Coronary artery (tissue), 2 donors: ENCODE measurements around the gene LMO1.
A peak's percentile ranks its signal among the peaks of the same experiment; 100 is the strongest.

Experiments
- DNase-seq: peaks from one replicate; pipeline ENCODE4 v3.0.0-alpha.2; 2017; ENCODE audit warnings: low spot score
- H3K27ac ChIP-seq, 2 donors: fragments of 200-600 bp; sonication (generic); one replicate each; pipeline ENCODE4 v1.5.1; 2016 to 2019
- H3K4me3 ChIP-seq: fragments of 200-600 bp; sonication (generic); 2 replicates; pipeline ENCODE4 v1.5.1; 2016; ENCODE audit warnings: mild to moderate bottlenecking, moderate library complexity
- CTCF ChIP-seq: fragments of 200-600 bp; sonication (generic); IDR thresholded peaks from one replicate; pipeline ENCODE4 v1.5.1; 2019; ENCODE audit warnings: antibody characterized with exemption

The LMO1 gene

GRCh38 chr11:8301622-8302021, 37.9 kb upstream of the LMO1 start:
- Histone ChIP-seq H3K4me3 (no peak overlapping the region), H3K27ac (no peak overlapping the region)
- TF ChIP-seq CTCF = no peak
- DNase-seq = no peak

- peak; percentile 35 for DNase-seq
- Histone ChIP-seq H3K27ac (no peak overlapping the region), H3K4me3 (no peak overlapping the region)
- TF ChIP-seq CTCF = no peak
These were observed 35.4 kb upstream of the LMO1 start for GRCh38 chr11:8298801-8299786.

- no peak overlapping the region for H3K27ac ChIP-seq
- no peak for TF ChIP-seq CTCF
- DNase-seq = peak; percentile 50
- no peak overlapping the region for H3K4me3 ChIP-seq
These were observed 34.2 kb upstream of the LMO1 start for GRCh38 chr11:8297781-8298440.

DNA sequence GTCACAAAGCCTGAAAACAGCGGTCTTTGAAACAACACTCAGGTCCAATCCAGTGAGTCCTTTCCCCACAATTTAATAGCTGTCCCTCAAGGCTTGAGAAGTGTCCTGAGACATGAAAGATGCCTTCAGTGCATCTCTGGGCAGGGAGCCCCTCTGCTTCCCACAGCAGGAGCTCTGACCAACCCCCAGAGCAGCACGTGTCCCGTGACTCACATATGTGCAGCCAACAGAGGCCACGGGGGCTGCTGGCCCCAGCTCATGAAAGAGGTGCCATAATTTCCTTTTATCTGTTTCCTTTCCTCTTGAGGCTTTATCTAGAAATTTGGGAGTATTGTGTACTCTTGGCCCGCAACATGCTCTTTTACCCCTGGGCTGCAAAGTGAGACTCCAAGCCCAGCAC, 33.2 kb upstream of the LMO1 start:
- Histone ChIP-seq H3K27ac (no peak overlapping the region), H3K4me3 (no peak overlapping the region)
- peak; percentile 2 for DNase-seq
- no peak for TF ChIP-seq CTCF

- Histone ChIP-seq H3K4me3 (no peak overlapping the region), H3K27ac (no peak overlapping the region)
- TF ChIP-seq CTCF = no peak
- DNase-seq = no peak
These were observed 32.5 kb upstream of the LMO1 start for GRCh38 chr11:8296038-8296649.

- peak; percentile 38 for DNase-seq
- no peak for TF ChIP-seq CTCF
These were observed 30.7 kb upstream of the LMO1 start for GRCh38 chr11:8294251-8294935.

More at GRCh38 chr11:8294251-8294935, 30.7 kb upstream of the LMO1 start:
- Histone ChIP-seq H3K27ac (no peak overlapping the region), H3K4me3 (no peak overlapping the region)
